Choroid plexus epithelial cell (primary cell): Measurements from ENCODE around the gene TTC13.

Source experiments
- DNase-seq: peaks from one replicate; pipeline ENCODE4 v3.0.0-alpha.2; 2010; ENCODE audit warnings: low read depth
- H3K4me3 ChIP-seq: 2 replicates; pipeline ENCODE4 v1.5.1; 2011; ENCODE audit warnings: low read depth, mild to moderate bottlenecking, control low read depth, low read length, moderate library complexity
- TF ChIP-seq, protein P1 (sequence below): conservative IDR thresholded peaks from 2 replicates; pipeline ENCODE4 v1.5.1; 2011; ENCODE audit warnings: low read depth, mild to moderate bottlenecking, control low read depth, inconsistent platforms, low read length, moderate library complexity

TTC13 gene

GRCh38 chr1:230868736-230869385, 109.8 kb downstream of the TTC13 start:
- peak; percentile 38 for DNase-seq
- TF ChIP-seq, protein P1, sequence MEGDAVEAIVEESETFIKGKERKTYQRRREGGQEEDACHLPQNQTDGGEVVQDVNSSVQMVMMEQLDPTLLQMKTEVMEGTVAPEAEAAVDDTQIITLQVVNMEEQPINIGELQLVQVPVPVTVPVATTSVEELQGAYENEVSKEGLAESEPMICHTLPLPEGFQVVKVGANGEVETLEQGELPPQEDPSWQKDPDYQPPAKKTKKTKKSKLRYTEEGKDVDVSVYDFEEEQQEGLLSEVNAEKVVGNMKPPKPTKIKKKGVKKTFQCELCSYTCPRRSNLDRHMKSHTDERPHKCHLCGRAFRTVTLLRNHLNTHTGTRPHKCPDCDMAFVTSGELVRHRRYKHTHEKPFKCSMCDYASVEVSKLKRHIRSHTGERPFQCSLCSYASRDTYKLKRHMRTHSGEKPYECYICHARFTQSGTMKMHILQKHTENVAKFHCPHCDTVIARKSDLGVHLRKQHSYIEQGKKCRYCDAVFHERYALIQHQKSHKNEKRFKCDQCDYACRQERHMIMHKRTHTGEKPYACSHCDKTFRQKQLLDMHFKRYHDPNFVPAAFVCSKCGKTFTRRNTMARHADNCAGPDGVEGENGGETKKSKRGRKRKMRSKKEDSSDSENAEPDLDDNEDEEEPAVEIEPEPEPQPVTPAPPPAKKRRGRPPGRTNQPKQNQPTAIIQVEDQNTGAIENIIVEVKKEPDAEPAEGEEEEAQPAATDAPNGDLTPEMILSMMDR, result no peak
- peak overlapping the region; percentile 87 for H3K4me3 ChIP-seq

- peak; percentile 23 for DNase-seq
- peak within 1 kb of the TSS; percentile 87 for H3K4me3 ChIP-seq
- TF ChIP-seq, protein P1, result no peak
These were observed 110.5 kb downstream of the TTC13 start, which contains the start of gene C1orf198 for GRCh38 chr1:230867903-230868735. Gene C1orf198 (minus strand): TSS chr1:230868521. CDS start chr1:230868512, 9 bp downstream.

DNA sequence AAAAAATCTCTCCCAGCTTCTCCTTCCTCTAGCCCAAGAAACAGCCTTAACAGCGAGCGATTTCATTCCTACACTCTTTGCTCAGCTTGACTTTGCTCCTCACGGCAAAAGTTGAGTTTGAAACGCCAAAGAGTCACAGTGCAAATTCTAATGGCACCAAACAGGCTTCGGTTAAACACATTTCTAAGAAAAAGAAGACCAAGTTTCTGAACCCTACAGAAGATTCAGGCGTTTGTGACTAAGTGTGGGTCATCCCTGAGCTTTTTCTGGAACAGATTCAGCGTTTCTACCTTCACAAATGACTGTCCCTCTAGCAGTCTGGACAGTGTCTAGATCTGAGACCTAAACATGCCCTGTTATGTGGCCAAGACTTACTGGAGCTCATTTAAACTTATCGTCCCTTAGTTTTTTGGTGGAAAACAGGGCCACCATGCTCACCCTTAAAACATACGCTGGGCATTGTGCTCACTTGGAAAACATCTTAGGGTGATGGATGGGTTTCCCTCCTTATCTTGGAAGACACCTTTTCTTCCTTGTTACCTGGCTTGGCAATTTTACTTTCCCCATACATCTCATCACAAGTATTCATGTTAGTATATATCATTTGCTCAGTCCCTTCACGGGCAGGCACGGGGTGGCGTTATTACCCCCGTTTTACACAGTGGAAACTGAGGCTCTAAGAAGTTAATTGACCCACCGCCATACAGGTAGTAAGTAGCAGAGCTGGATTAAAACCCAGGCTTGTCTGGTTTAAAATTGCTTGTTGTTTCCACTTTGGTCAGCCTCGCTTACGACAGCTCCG, 111.4 kb downstream of the TTC13 start:
- peak overlapping the region; percentile 87 for H3K4me3 ChIP-seq
- TF ChIP-seq, protein P1, result no peak
- DNase-seq, result peak; percentile 27

GRCh38 chr1:230866171-230867070, 112.2 kb downstream of the TTC13 start:
- DNase-seq, result no peak
- peak overlapping the region; percentile 87 for H3K4me3 ChIP-seq
- TF ChIP-seq, protein P1, result no peak

GRCh38 chr1:230865062-230865817, 113.4 kb downstream of the TTC13 start:
- TF ChIP-seq, protein P1, result no peak
- H3K4me3 ChIP-seq, result no peak overlapping the region
- no peak for DNase-seq
